ENCODE data around the gene FOXRED2. TPM values are rescaled to one million over a fixed set of nuclear protein-coding genes. Genes with fewer than 3 reads are reported as not detected.
A peak's percentile ranks its signal among the peaks of the same experiment; 100 is the strongest.

FOXRED2 gene
- total and polyA plus RNA-seq, 2 of the 8 experiments (the other 6 are each of a cell fraction or from before 2014, with no cell fraction given) = 11.5 to 27.8 TPM

DNA sequence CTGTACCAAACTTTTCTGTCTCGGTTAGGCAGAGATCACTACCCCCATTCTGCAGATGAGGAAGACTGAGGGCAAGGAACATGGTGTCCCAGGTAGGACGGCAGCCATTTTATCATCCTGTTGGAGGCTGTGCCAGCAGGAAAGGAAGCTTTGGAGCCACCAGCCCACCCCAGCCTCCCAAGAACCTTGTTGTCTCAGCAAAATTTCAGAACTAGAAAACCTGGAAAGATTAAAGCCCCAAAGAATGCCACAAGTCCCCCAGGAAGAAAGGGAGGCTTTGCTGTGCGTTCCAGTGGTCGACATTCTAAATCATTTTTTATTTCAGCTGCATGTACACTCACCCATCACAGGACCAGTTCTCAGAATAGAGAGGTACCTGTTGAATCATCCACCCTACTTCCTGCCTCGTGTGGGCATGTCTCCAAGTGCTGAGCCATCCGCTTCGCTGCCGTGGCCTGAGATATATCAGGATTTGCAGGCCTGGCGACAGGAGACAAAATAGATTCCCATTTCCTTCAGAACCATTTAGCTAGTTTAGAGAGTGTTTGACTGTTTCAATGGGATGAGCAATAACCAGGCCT is 35.1 kb upstream of the FOXRED2 start (continued):
- TF ChIP-seq, protein P1, sequence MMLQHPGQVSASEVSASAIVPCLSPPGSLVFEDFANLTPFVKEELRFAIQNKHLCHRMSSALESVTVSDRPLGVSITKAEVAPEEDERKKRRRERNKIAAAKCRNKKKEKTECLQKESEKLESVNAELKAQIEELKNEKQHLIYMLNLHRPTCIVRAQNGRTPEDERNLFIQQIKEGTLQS (IDR thresholded peaks at IDR 0.05; ENCODE audit: insufficient read depth, low read depth, low read length) = no peak
- TF ChIP-seq HDAC2 (IDR thresholded peaks at IDR 0.05; ENCODE audit: borderline replicate concordance in 1 of 2, low read depth in 2 of 2, low read length in 2 of 2) (peak in 1 of 2 experiments; percentile 71; a peak in 1 of 4 replicates), ZNF274 (IDR thresholded peaks at IDR 0.05; ENCODE audit: borderline replicate concordance, extremely low read depth, low read length) (no peak), SIN3A (conservative IDR thresholded peaks at IDR 0.05 in 1 of 2, IDR thresholded peaks at IDR 0.05 in 1 of 2; ENCODE audit: low read depth in 1 of 2, low read length in 2 of 2) (no peak), KDM1A (IDR thresholded peaks at IDR 0.05; ENCODE audit: borderline replicate concordance, low read length) (peak; percentile 81), POLR2A (IDR thresholded peaks at IDR 0.05; ENCODE audit: control extremely low read depth in 1 of 2, low read depth in 2 of 2, low read length in 2 of 2) (no peak)
